ENCODE results near the gene ITCH. TPM values are rescaled to one million over a fixed set of nuclear protein-coding genes. Genes with fewer than 3 reads are reported as not detected.
"Not testable (repeated sequence)": the region's sequence is repeated elsewhere in the genome, so short reads cannot be mapped to it uniquely, and the experiment has no call there.

Gene ITCH
- total RNA-seq, 4 donors from 2014 or later = 40.7 to 59.3 (median 45.9) TPM

GRCh38 chr20:34412453-34412852 lies 49.4 kb downstream of the ITCH start:
- intact Hi-C loops (cut with DNase I; ENCODE audit: low total_unique reads) = no loop called here
- 88 to 89% methylated on average over 3 of the region's 3 CpGs for WGBS, 2 donors
- TF ChIP-seq CTCF (IDR thresholded peaks at IDR 0.05) (no peak), POLR2A (IDR thresholded peaks at IDR 0.05) (no peak)
- DNase-seq (ENCODE audit: low spot score in 2 of 2) = no peak
- H3K4me3 ChIP-seq (ENCODE audit: low read depth, poor library complexity, severe bottlenecking) = no peak overlapping the region

GRCh38 chr20:34414525-34414924 lies 51.5 kb downstream of the ITCH start:
- DNase-seq (ENCODE audit: low spot score in 2 of 2); intact Hi-C loops (cut with DNase I; ENCODE audit: low total_unique reads); H3K4me3 ChIP-seq (ENCODE audit: low read depth, poor library complexity, severe bottlenecking): not testable (repeated sequence)
- 91 to 96% methylated on average over 10 of the region's 10 CpGs for WGBS, 2 donors

GRCh38 chr20:34415079-34415478 lies 52.0 kb downstream of the ITCH start:
- WGBS, 2 donors = 70 to 86% methylated on average over 3 of the region's 3 CpGs
- no peak for DNase-seq (ENCODE audit: low spot score in 2 of 2)
- TF ChIP-seq CTCF (IDR thresholded peaks at IDR 0.05) = no peak
- H3K4me3 ChIP-seq (ENCODE audit: low read depth, poor library complexity, severe bottlenecking) = no peak overlapping the region
- intact Hi-C loops (cut with DNase I; ENCODE audit: low total_unique reads) = no loop called here

GRCh38 chr20:34420146-34420545 lies 57.1 kb downstream of the ITCH start:
- no peak overlapping the region for H3K4me3 ChIP-seq (ENCODE audit: low read depth, poor library complexity, severe bottlenecking)
- 47 to 55% methylated on average over 1 of the region's 1 CpG for WGBS, 2 donors
- DNase-seq (ENCODE audit: low spot score in 2 of 2) = no peak
- intact Hi-C loops (cut with DNase I; ENCODE audit: low total_unique reads) = loop anchor here (2.0 kb wide), 1 partner anchor 13 kb away; no protein-coding TSS in a partner anchor
- no peak for TF ChIP-seq CTCF (IDR thresholded peaks at IDR 0.05)
- no peak for TF ChIP-seq POLR2A (IDR thresholded peaks at IDR 0.05)

GRCh38 chr20:34420975-34421374 lies 57.9 kb downstream of the ITCH start:
- H3K4me3 ChIP-seq (ENCODE audit: low read depth, poor library complexity, severe bottlenecking) = no peak overlapping the region
- 94 to 95% methylated on average over 4 of the region's 4 CpGs for WGBS, 2 donors
- no peak for DNase-seq (ENCODE audit: low spot score in 2 of 2)
- intact Hi-C loops (cut with DNase I; ENCODE audit: low total_unique reads) = loop anchor here (2.0 kb wide), 1 partner anchor 14 kb away; no protein-coding TSS in a partner anchor
- TF ChIP-seq POLR2A (IDR thresholded peaks at IDR 0.05) (no peak), CTCF (IDR thresholded peaks at IDR 0.05) (no peak)

GRCh38 chr20:34421766-34422466 lies 58.8 kb downstream of the ITCH start:
- no peak overlapping the region for H3K4me3 ChIP-seq (ENCODE audit: low read depth, poor library complexity, severe bottlenecking)
- WGBS, 2 donors = 95 to 98% methylated on average over 2 of the region's 2 CpGs
- intact Hi-C loops (cut with DNase I; ENCODE audit: low total_unique reads) = loop anchor here (2.0 kb wide), 1 partner anchor 15 kb away; no protein-coding TSS in a partner anchor
- no peak for TF ChIP-seq CTCF (IDR thresholded peaks at IDR 0.05)
- TF ChIP-seq POLR2A (IDR thresholded peaks at IDR 0.05) = no peak
- DNase-seq (ENCODE audit: low spot score in 2 of 2) = no peak

GRCh38 chr20:34425032-34425690 lies 62.1 kb downstream of the ITCH start:
- 80 to 83% methylated on average over 11 of the region's 11 CpGs for WGBS, 2 donors
- DNase-seq (ENCODE audit: low spot score in 2 of 2); intact Hi-C loops (cut with DNase I; ENCODE audit: low total_unique reads); H3K4me3 ChIP-seq (ENCODE audit: low read depth, poor library complexity, severe bottlenecking): not testable (repeated sequence)
